Astrocyte (in vitro differentiated cells and primary cell): ENCODE results near the gene TERF2IP. TPM values are rescaled to one million over a fixed set of nuclear protein-coding genes. Genes with fewer than 3 reads are reported as not detected.
A peak's percentile ranks its signal among the peaks of the same experiment; 100 is the strongest.

Experiments used
- DNase-seq: peaks from one replicate; pipeline ENCODE4 v3.0.0-alpha.2; 2010; ENCODE audit warnings: low read depth
- FAIRE-seq: peaks from 2 replicates; lab custom pipeline; 2011; peaks lifted over from hg19 to GRCh38; lab: Jason Lieb, UNC
- H2AFZ ChIP-seq: 2 replicates; pipeline ENCODE4 v1.6.0; 2012; ENCODE audit warnings: low read depth, low read length, inconsistent platforms
- H3K27ac ChIP-seq: 2 replicates; pipeline ENCODE4 v1.5.1; 2011; ENCODE audit warnings: low read depth, low read length, inconsistent platforms
- H3K27me3 ChIP-seq: 2 replicates; pipeline ENCODE4 v1.6.0; 2011; ENCODE audit warnings: low read length, inconsistent platforms; ENCODE audit not compliant: insufficient read depth
- H3K36me3 ChIP-seq: 2 replicates; pipeline ENCODE4 v1.5.1; 2011; ENCODE audit warnings: low read length, inconsistent platforms; ENCODE audit not compliant: insufficient read depth
- H3K4me1 ChIP-seq: 2 replicates; pipeline ENCODE4 v1.5.1; 2011; ENCODE audit warnings: low read length, inconsistent platforms; ENCODE audit not compliant: insufficient read depth
- H3K4me2 ChIP-seq: 2 replicates; pipeline ENCODE4 v1.6.0; 2012; ENCODE audit warnings: low read length, inconsistent platforms
- H3K4me3 ChIP-seq: 2 replicates; pipeline ENCODE4 v1.5.1; 2011; ENCODE audit warnings: low read depth, mild to moderate bottlenecking, low read length, inconsistent platforms; ENCODE audit not compliant: insufficient read depth
- H3K79me2 ChIP-seq: 2 replicates; pipeline ENCODE4 v1.6.0; 2012; ENCODE audit warnings: mild to moderate bottlenecking, low read length, inconsistent platforms; ENCODE audit not compliant: insufficient read depth
- H3K9ac ChIP-seq: 2 replicates; pipeline ENCODE4 v1.6.0; 2012; ENCODE audit warnings: mild to moderate bottlenecking, low read length, inconsistent platforms
- H3K9me3 ChIP-seq: 2 replicates; pipeline ENCODE4 v1.5.1; 2012; ENCODE audit warnings: low read depth, mild to moderate bottlenecking, low read length, inconsistent platforms; ENCODE audit not compliant: insufficient read depth
- H4K20me1 ChIP-seq: 2 replicates; pipeline ENCODE4 v1.6.0; 2012; ENCODE audit warnings: low read length, inconsistent platforms; ENCODE audit not compliant: insufficient read depth
- H3K27ac Mint-ChIP-seq: one replicate; pipeline ENCODE4 v1.8.0; 2021; ENCODE audit warnings: mild to moderate bottlenecking, mixed read lengths; ENCODE audit not compliant: unreplicated experiment
- H3K27me3 Mint-ChIP-seq: one replicate; pipeline ENCODE4 v1.8.0; 2021; ENCODE audit warnings: low read depth, mixed read lengths; ENCODE audit not compliant: unreplicated experiment
- H3K36me3 Mint-ChIP-seq: one replicate; pipeline ENCODE4 v1.8.0; 2021; ENCODE audit warnings: low read depth, mixed read lengths; ENCODE audit not compliant: unreplicated experiment
- H3K4me1 Mint-ChIP-seq: one replicate; pipeline ENCODE4 v1.8.0; 2021; ENCODE audit warnings: low read depth, mixed read lengths; ENCODE audit not compliant: unreplicated experiment
- H3K4me3 Mint-ChIP-seq: one replicate; pipeline ENCODE4 v1.8.0; 2021; ENCODE audit warnings: mild to moderate bottlenecking, moderate library complexity, mixed read lengths; ENCODE audit not compliant: unreplicated experiment
- H3K9me3 Mint-ChIP-seq: one replicate; pipeline ENCODE4 v1.8.0; 2021; ENCODE audit warnings: mild to moderate bottlenecking, mixed read lengths; ENCODE audit not compliant: unreplicated experiment
- EZH2 ChIP-seq: IDR thresholded peaks from 2 replicates; pipeline ENCODE4 v1.6.1; 2012; ENCODE audit warnings: mild to moderate bottlenecking, low read length, inconsistent platforms; ENCODE audit not compliant: insufficient read depth
- total RNA-seq: library from RNA; stranded (reverse); gene quantifications from 2 replicates; pipeline ENCODE4 v1.2.1, GENCODE V29; 2021
- TF ChIP-seq, protein P1 (sequence below): IDR thresholded peaks from 2 replicates; pipeline ENCODE4 v1.5.1; 2011; ENCODE audit warnings: low read depth, mild to moderate bottlenecking, inconsistent platforms, low read length, moderate library complexity; ENCODE audit not compliant: insufficient read depth

TERF2IP gene
- total RNA-seq, 1 donor from 2014 or later = 57.4 TPM

DNA sequence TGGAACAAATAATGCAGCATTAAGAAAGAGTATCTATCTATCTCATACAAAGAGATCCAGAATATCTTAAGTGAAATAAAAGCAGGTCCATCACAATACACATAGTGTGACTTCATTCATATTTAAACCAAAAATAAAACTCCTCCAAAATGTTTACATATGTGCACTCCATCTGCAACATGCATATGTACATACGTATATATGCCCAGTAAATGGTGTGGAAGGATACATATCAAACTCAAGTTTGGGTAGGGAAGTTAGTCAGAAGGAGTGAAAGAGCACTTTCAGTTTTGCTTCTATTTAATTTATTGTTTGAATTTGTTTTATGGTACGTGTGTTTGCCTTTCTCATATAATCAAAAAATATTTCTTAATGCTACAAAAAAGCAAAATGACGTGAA lies 12.5 kb upstream of the TERF2IP start:
- DNase-seq = no peak
- Histone ChIP-seq H3K9me3 (no peaks in the 10 kb centered on the region), H3K27me3 (no peaks in the 10 kb centered on the region), H3K79me2 (no peaks in the 10 kb centered on the region), H3K4me2 (no peak overlapping the region), H4K20me1 (peaks cover 20% of the 10 kb centered on the region), H3K9ac (no peak overlapping the region), H3K4me1 (no peaks in the 10 kb centered on the region), H3K36me3 (peaks cover 57% of the 10 kb centered on the region), H3K4me3 (no peak overlapping the region), H2AFZ (no peak overlapping the region), H3K27ac (no peak overlapping the region)
- Mint-ChIP-seq H3K27ac (no peak overlapping the region), H3K9me3 (no peaks in the 10 kb centered on the region), H3K4me3 (no peak overlapping the region), H3K4me1 (no peaks in the 10 kb centered on the region), H3K27me3 (no peaks in the 10 kb centered on the region), H3K36me3 (peaks cover 29% of the 10 kb centered on the region)
- TF ChIP-seq, protein P1, sequence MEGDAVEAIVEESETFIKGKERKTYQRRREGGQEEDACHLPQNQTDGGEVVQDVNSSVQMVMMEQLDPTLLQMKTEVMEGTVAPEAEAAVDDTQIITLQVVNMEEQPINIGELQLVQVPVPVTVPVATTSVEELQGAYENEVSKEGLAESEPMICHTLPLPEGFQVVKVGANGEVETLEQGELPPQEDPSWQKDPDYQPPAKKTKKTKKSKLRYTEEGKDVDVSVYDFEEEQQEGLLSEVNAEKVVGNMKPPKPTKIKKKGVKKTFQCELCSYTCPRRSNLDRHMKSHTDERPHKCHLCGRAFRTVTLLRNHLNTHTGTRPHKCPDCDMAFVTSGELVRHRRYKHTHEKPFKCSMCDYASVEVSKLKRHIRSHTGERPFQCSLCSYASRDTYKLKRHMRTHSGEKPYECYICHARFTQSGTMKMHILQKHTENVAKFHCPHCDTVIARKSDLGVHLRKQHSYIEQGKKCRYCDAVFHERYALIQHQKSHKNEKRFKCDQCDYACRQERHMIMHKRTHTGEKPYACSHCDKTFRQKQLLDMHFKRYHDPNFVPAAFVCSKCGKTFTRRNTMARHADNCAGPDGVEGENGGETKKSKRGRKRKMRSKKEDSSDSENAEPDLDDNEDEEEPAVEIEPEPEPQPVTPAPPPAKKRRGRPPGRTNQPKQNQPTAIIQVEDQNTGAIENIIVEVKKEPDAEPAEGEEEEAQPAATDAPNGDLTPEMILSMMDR = no peak
- TF ChIP-seq EZH2 = no peak
- FAIRE-seq = no peak

DNA sequence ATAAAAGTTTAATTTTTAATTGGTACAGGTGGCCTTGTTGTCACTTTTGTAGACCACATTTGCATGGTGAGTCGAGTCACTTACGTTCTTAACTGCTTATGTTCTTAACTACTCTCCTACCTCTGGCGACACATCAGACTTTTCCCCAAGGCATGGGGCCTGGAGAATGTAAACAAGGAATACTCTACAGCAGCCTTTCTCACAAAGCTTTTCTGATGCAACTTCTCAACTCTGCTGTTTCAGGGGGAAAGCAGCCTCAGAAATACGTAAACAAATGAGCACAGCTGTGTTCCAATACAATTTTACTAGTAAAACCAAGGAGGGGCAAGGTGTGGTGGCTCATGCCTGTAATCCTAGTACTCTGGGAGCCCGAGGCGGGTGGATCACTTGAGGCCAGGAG lies 7.0 kb upstream of the TERF2IP start:
- Histone ChIP-seq H3K27ac (no peak overlapping the region), H3K36me3 (peaks cover 50% of the 10 kb centered on the region), H2AFZ (no peak overlapping the region), H3K27me3 (no peaks in the 10 kb centered on the region), H3K9ac (no peak overlapping the region), H3K4me1 (no peaks in the 10 kb centered on the region), H3K4me2 (no peak overlapping the region), H3K79me2 (peaks cover 45% of the 10 kb centered on the region), H3K9me3 (no peaks in the 10 kb centered on the region), H3K4me3 (no peak overlapping the region), H4K20me1 (peaks cover 65% of the 10 kb centered on the region)
- Mint-ChIP-seq H3K36me3 (peaks cover 22% of the 10 kb centered on the region), H3K4me1 (no peaks in the 10 kb centered on the region), H3K4me3 (no peak overlapping the region), H3K27me3 (no peaks in the 10 kb centered on the region), H3K9me3 (no peaks in the 10 kb centered on the region), H3K27ac (no peak overlapping the region)
- DNase-seq = no peak
- TF ChIP-seq, protein P1 = no peak
- TF ChIP-seq EZH2 = no peak
- no peak for FAIRE-seq

DNA sequence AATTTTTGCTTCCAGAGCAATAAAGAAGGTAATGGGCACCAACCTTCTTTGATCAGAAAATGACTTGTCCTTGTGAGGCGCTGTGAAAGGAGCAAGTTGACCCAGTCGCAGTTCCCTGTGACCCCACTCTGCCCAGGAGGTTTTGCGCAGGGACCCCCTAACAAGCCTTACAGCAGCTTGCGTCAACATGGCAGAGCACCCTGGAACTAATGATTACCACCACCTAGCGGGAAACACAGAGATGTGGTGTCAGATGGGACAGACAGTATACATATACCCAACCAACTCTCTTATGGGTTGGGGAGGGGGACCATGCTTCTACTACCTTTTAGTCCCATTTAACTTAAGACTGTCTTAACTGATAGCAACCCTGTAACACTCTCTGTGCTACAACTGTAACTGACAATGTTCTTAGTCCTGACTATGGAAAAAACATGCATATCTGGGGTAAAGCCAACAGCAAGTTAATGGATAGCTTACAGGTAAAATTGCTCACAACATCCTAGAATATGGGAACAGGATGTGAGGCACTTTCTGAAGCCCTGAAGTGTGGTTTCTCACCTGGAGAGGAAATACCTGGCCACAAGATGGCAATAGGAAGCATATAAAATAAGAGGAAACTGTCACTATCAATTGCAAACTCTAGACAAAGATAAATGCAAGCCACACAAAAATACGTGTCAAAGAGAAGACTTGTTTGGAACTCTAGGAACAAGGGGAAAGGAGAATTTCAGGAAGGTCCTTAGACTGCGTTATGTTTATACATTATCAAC lies 3.1 kb upstream of the TERF2IP start:
- H2AFZ ChIP-seq = no peak overlapping the region
- Mint-ChIP-seq H3K27me3 (no peaks in the 10 kb centered on the region), H3K4me3 (peak overlapping the region; percentile 9), H3K4me1 (peaks cover 5% of the 10 kb centered on the region), H3K36me3 (peaks cover 11% of the 10 kb centered on the region), H3K27ac (no peak overlapping the region), H3K9me3 (no peaks in the 10 kb centered on the region)
- H3K9me3 ChIP-seq = no peaks in the 10 kb centered on the region
- H3K4me2 ChIP-seq = no peak overlapping the region
- FAIRE-seq (no peak), DNase-seq (no peak)
- no peaks in the 10 kb centered on the region for H3K27me3 ChIP-seq
- H3K9ac ChIP-seq = no peak overlapping the region
- peaks cover 59% of the 10 kb centered on the region for H4K20me1 ChIP-seq
- H3K4me1 ChIP-seq = peaks cover 8% of the 10 kb centered on the region
- peaks cover 82% of the 10 kb centered on the region for H3K79me2 ChIP-seq
- TF ChIP-seq, protein P1 = no peak
- no peak for TF ChIP-seq EZH2
- H3K36me3 ChIP-seq = peaks cover 34% of the 10 kb centered on the region
- H3K27ac ChIP-seq = no peak overlapping the region
- no peak overlapping the region for H3K4me3 ChIP-seq
